ENCODE results near the gene TMED3.

DNA sequence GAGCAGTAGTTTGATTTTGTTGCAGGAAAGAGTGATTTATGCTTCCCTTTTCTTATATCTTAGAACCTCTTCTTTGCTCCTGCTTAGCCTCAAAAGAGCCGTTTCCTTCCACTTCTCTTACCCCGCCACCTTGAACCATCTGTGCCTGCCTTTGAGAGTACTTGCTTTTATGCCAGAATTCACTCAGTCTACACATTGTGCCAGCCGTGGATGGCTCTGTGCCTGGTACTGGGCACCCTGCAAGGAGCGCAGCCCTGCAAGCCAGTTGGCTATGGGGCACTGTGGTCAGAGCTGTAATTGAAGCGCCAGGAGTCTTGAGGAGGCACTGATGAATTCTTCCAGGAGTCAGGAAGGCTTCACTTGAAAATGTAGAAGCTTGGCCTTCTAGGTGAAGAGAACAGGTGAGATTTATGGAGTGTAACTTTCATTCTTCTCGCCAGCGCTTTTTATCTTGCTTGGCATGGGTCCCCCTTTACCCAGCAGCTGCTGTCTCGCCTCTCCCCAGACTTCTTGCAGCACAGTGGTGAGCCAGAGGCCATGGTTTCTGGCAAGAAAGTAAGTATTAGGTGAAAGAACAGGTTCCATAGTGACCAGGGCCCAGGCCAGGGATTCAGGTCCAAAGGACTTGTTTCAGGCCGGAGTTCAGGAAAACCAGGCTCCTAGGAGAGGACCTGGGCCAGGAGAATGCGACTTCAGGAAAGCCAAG, 4.9 kb downstream of the TMED3 start:
- TF ChIP-seq, protein P1, sequence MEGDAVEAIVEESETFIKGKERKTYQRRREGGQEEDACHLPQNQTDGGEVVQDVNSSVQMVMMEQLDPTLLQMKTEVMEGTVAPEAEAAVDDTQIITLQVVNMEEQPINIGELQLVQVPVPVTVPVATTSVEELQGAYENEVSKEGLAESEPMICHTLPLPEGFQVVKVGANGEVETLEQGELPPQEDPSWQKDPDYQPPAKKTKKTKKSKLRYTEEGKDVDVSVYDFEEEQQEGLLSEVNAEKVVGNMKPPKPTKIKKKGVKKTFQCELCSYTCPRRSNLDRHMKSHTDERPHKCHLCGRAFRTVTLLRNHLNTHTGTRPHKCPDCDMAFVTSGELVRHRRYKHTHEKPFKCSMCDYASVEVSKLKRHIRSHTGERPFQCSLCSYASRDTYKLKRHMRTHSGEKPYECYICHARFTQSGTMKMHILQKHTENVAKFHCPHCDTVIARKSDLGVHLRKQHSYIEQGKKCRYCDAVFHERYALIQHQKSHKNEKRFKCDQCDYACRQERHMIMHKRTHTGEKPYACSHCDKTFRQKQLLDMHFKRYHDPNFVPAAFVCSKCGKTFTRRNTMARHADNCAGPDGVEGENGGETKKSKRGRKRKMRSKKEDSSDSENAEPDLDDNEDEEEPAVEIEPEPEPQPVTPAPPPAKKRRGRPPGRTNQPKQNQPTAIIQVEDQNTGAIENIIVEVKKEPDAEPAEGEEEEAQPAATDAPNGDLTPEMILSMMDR (IDR thresholded peaks at IDR 0.05) = no peak
- TF ChIP-seq RAD21 (conservative IDR thresholded peaks at IDR 0.05 in 1 of 2, IDR thresholded peaks at IDR 0.05 in 1 of 2) (no peak), POLR2A (IDR thresholded peaks at IDR 0.05; ENCODE audit: low read length) (no peak)

All from A549 (cell line).